Measurements from ENCODE around the gene FIGNL2. TPM values are rescaled to one million over a fixed set of nuclear protein-coding genes. Genes with fewer than 3 reads are reported as not detected.

The FIGNL2 gene
- total and polyA plus RNA-seq, 8 donors, result 0.09 to 0.47 (median 0.15) TPM

DNA sequence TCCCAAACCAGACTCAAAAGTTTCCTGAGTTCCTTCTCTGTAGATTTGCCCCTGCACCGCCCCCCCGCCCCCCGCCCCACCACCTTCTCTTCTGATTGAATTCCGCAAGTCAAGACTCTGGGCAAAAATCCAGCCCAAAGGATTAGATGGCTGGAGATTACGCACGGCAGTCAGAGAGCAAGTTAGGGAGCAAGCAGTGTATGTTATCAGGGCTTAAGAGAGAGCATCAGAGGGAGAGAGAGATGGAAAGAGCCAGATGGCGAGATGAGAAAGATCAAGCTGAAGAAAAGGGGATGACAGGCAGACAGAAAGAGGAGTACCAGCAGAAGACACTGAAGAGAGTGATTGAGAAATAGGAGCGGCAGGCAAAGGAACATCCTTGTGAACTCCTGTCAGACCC is 25.5 kb upstream of the FIGNL2 start:
- Histone ChIP-seq H3K27ac (no peak overlapping the region), H3K9me3 (no peaks in the 10 kb centered on the region), H3K4me1 (no peaks in the 10 kb centered on the region), H3K36me3 (no peaks in the 10 kb centered on the region), H3K4me3 (no peak overlapping the region), H3K27me3 (no peaks in the 10 kb centered on the region)
- 37 to 48% methylated on average over 8 of the region's 8 CpGs for WGBS, 2 donors
- DNase-seq (no peak), ATAC-seq (no peak), FAIRE-seq (no peak)
- intact Hi-C loops (cut with DNase I), result no loop called here
- TF ChIP-seq, protein P1, sequence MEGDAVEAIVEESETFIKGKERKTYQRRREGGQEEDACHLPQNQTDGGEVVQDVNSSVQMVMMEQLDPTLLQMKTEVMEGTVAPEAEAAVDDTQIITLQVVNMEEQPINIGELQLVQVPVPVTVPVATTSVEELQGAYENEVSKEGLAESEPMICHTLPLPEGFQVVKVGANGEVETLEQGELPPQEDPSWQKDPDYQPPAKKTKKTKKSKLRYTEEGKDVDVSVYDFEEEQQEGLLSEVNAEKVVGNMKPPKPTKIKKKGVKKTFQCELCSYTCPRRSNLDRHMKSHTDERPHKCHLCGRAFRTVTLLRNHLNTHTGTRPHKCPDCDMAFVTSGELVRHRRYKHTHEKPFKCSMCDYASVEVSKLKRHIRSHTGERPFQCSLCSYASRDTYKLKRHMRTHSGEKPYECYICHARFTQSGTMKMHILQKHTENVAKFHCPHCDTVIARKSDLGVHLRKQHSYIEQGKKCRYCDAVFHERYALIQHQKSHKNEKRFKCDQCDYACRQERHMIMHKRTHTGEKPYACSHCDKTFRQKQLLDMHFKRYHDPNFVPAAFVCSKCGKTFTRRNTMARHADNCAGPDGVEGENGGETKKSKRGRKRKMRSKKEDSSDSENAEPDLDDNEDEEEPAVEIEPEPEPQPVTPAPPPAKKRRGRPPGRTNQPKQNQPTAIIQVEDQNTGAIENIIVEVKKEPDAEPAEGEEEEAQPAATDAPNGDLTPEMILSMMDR (IDR thresholded peaks at IDR 0.05), result no peak

DNA sequence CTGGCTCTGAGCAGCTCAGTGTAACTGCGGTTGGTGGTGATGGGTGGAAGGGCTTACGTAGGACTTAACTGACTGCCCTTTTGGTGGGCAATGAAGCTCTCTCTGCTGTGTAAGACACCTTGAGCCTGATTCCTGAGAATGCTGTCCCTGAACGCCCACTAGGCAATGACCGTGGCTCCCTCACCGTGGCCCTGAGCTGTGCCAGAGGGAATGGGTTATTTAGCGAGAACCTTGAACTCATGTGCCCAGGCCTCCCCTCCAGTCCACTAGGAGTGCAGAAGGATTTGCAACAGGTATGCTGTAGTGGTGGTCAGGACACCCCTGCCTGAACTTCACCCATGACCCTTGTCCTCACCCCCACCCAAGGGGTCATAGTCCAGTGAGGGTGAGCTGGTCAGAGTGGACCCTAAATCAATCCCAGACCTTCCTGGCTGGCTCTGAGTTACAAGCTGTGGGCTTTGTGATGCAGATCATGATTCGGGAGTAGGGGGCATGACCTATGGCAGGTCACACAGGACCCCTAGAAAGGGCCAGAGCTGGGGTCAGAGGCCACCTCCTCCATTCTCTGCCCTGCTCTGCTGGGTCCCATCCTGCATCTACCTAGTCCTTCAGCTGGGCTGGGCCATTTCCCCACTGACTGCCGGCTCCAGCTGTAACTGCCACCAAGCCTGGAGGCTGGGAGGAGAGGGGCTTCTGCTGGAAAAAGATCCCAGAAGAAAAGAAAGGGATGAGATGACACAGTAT is 24.9 kb upstream of the FIGNL2 start:
- FAIRE-seq (no peak), DNase-seq (peak in 1 of 6 donors; percentile 21), ATAC-seq (no peak)
- Histone ChIP-seq H3K4me3 (no peak overlapping the region), H3K36me3 (no peaks in the 10 kb centered on the region), H3K9me3 (no peaks in the 10 kb centered on the region), H3K4me1 (no peaks in the 10 kb centered on the region), H3K27me3 (no peaks in the 10 kb centered on the region), H3K27ac (no peak overlapping the region)
- TF ChIP-seq, protein P1 (IDR thresholded peaks at IDR 0.05), result no peak
- 71 to 79% methylated on average over 8 of the region's 8 CpGs for WGBS, 2 donors
- intact Hi-C loops (cut with DNase I), result no loop called here

DNA sequence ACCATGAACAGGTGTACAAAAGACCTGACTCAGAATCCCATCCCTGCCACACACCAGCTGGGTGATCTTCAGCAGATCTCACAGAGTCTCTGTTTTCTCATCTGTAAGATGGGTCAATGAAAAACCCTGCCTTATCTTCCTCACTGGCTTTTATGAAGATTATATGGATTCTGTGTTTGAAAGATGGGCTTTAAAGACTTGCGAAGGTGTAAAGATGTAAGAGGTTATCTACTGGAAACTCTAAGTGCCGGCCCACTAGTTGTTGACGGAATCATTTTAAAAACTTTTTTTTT is 24.1 kb upstream of the FIGNL2 start:
- intact Hi-C loops (cut with DNase I), result no loop called here
- DNase-seq, result no peak
- Histone ChIP-seq H3K27me3 (no peaks in the 10 kb centered on the region), H3K4me3 (no peak overlapping the region), H3K27ac (no peak overlapping the region), H3K4me1 (no peaks in the 10 kb centered on the region), H3K36me3 (no peaks in the 10 kb centered on the region), H3K9me3 (no peaks in the 10 kb centered on the region)
- no peak for FAIRE-seq
- TF ChIP-seq, protein P1 (IDR thresholded peaks at IDR 0.05), result no peak
- 91 to 94% methylated on average over 3 of the region's 3 CpGs for WGBS, 2 donors
- ATAC-seq, result no peak

DNA sequence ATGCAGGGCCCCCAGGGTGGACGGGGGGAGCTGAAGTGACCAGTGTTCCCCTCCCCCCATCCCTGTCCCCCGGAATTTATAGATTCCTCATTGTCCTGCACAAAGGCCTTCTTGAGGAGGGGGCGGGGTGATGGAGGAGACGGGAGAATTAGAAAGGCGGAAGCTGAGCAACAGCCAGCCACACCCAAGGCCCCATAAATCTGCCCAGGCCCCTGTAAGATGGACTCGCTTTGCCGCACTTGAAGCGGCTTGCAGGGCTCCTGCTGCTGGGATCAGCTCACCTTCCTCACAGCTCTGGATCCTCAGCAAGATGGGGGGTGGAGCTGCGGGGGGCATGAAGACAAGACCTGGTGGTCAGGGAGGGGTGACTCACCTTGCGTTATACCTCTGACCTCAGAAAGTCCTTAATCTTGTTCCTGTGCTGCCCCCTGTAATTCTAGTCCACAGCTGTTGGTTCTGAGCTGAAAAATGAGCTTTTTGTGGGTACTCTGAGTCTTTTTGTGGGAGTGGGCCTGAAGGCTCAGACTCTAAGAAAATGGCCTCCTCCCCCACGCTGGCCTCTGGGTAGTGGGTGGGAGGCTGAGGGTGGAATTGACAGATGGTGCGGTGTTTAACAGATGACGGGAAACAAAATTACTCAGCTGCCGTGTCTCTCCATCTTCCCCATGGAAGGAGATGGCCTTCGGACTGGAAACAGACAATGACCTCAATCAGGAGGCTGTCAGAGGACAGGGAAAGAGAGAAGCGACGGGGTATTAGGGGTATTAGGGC is 23.6 kb upstream of the FIGNL2 start:
- TF ChIP-seq, protein P1 (IDR thresholded peaks at IDR 0.05), result no peak
- H3K9me3 ChIP-seq, result no peaks in the 10 kb centered on the region
- FAIRE-seq (no peak), DNase-seq (no peak), ATAC-seq (no peak)
- H3K36me3 ChIP-seq, result no peaks in the 10 kb centered on the region
- WGBS, 2 donors, result 77 to 80% methylated on average over 17 of the region's 17 CpGs
- no peaks in the 10 kb centered on the region for H3K27me3 ChIP-seq
- H3K4me1 ChIP-seq, result no peaks in the 10 kb centered on the region
- H3K27ac ChIP-seq, result no peak overlapping the region
- intact Hi-C loops (cut with DNase I), result no loop called here
- no peak overlapping the region for H3K4me3 ChIP-seq

DNA sequence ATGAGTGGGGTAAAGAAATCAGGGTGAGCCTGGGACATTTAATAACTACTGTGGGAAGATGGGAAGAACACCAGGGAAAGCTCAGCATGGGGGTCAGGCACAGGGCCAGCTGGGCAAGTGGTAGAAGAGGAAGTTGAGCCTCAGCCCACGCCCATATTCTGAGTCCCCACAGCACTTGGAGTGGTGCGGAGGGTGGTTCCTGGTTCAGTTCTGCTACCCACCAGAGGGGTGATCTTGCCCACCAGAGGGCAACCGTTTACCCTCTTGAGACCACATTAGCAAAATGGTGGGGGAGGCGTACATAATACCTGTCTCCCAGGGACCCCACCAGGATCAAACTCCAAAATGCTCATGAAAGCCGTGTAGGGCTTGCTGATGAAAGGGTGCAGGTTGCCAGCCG is 22.6 kb upstream of the FIGNL2 start:
- peak in 1 of 4 donors; percentile 50 for ATAC-seq
- Histone ChIP-seq H3K4me3 (no peak overlapping the region), H3K4me1 (no peaks in the 10 kb centered on the region), H3K27ac (no peak overlapping the region), H3K9me3 (no peaks in the 10 kb centered on the region), H3K36me3 (no peaks in the 10 kb centered on the region), H3K27me3 (no peaks in the 10 kb centered on the region)
- WGBS, 2 donors, result 72 to 77% methylated on average over 6 of the region's 6 CpGs
- DNase-seq, result no peak
- TF ChIP-seq, protein P1 (IDR thresholded peaks at IDR 0.05), result no peak
- intact Hi-C loops (cut with DNase I), result no loop called here
- no peak for FAIRE-seq
